HL-60/S4 treated with phorbol 12-myristate 13-acetate at 8.2 ng/mL for 4 days and 3 days (cell line): ENCODE data around the gene SIPA1L2.

Source experiments
- in situ Hi-C: fragments of 300-500 bp; cut with MboI; formaldehyde crosslinking; loops from 2 replicates; pipeline ENCODE4 v1.15.0; 2022; ENCODE audit warnings: low sequenced_read_pairs

Gene SIPA1L2

GRCh38 chr1:232593717-232594502 is 36.0 kb downstream of the SIPA1L2 start:
- in situ Hi-C loops = no loop called here

- in situ Hi-C loops = no loop called here
Measured at GRCh38 chr1:232591344-232591743, 38.6 kb downstream of the SIPA1L2 start.

GRCh38 chr1:232590744-232591082 is 39.2 kb downstream of the SIPA1L2 start:
- in situ Hi-C loops = no loop called here

GRCh38 chr1:232589812-232590743 is 39.9 kb downstream of the SIPA1L2 start:
- in situ Hi-C loops = no loop called here

GRCh38 chr1:232589111-232589811 is 40.7 kb downstream of the SIPA1L2 start:
- in situ Hi-C loops = no loop called here

GRCh38 chr1:232587141-232588008 is 42.6 kb downstream of the SIPA1L2 start:
- in situ Hi-C loops = no loop called here

- in situ Hi-C loops = no loop called here
Measured at GRCh38 chr1:232586679-232587078, 43.3 kb downstream of the SIPA1L2 start.

- in situ Hi-C loops = no loop called here
Measured at GRCh38 chr1:232585486-232585885, 44.4 kb downstream of the SIPA1L2 start.

- in situ Hi-C loops = no loop called here
Measured at GRCh38 chr1:232581932-232582331, 48.0 kb downstream of the SIPA1L2 start.
